ENCODE data around the gene ABCC4.
A peak's percentile ranks its signal among the peaks of the same experiment; 100 is the strongest.

ABCC4 gene

GRCh38 chr13:95226050-95226449 is 75.2 kb downstream of the ABCC4 start:
- Histone ChIP-seq H3K9ac (ENCODE audit: low read length) (peak overlapping the region; percentile 53; the same call in 1 of the 2 replicates), H3K36me3 (replicated peaks; ENCODE audit: low read depth, low read length) (no peaks in the 10 kb centered on the region), H3K79me2 (ENCODE audit: low read length) (peaks cover 4% of the 10 kb centered on the region; the same call in 1 of the 2 replicates), H3K4me2 (ENCODE audit: low read length) (peak overlapping the region; percentile 82), H3K4me3 (ENCODE audit: low read length) (no peak overlapping the region), H3K9me3 (ENCODE audit: insufficient read depth, low read length) (no peaks in the 10 kb centered on the region), H4K20me1 (ENCODE audit: insufficient read depth, low read length) (no peaks in the 10 kb centered on the region), H3K27me3 (ENCODE audit: low read depth, low read length) (no peaks in the 10 kb centered on the region), H2AFZ (ENCODE audit: low read depth, low read length) (no peak overlapping the region), H3K4me1 (ENCODE audit: low read length) (peaks cover 31% of the 10 kb centered on the region), H3K27ac (ENCODE audit: low read length) (peak overlapping the region; percentile 92)
- TF ChIP-seq CTCF (IDR thresholded peaks at IDR 0.05; ENCODE audit: low read depth, low read length), result no peak
- no peak for TF ChIP-seq EZH2phosphoT487 (IDR thresholded peaks at IDR 0.05; ENCODE audit: low read depth)

DNA sequence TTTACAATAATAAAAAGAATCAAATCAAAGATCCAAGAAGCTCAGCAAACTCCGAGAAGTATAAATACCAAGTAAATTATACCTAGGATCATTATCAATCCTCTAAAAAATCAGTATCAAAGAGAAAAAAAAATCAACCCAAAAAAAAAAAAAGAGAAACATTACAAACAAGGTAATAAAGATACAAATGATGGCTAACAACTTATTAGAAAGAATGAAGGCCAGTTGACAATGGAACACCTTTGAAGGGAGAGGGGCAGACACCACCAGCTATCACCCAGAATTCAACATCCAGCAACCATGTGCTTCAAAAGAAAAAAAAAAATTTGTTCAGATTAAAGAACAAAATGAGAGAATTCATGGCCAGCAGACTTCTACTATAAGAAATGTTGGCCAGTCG is 77.2 kb downstream of the ABCC4 start:
- H3K79me2 ChIP-seq (ENCODE audit: low read length), result peaks cover 4% of the 10 kb centered on the region; the same call in 1 of the 2 replicates
- no peak overlapping the region for H3K27ac ChIP-seq (ENCODE audit: low read length)
- H3K4me1 ChIP-seq (ENCODE audit: low read length), result peaks cover 31% of the 10 kb centered on the region
- H3K27me3 ChIP-seq (ENCODE audit: low read depth, low read length), result no peaks in the 10 kb centered on the region
- H4K20me1 ChIP-seq (ENCODE audit: insufficient read depth, low read length), result no peaks in the 10 kb centered on the region
- H3K4me3 ChIP-seq (ENCODE audit: low read length), result no peak overlapping the region
- no peak overlapping the region for H3K9ac ChIP-seq (ENCODE audit: low read length)
- no peaks in the 10 kb centered on the region for H3K9me3 ChIP-seq (ENCODE audit: insufficient read depth, low read length)
- H3K4me2 ChIP-seq (ENCODE audit: low read length), result no peak overlapping the region
- no peak for TF ChIP-seq EZH2phosphoT487 (IDR thresholded peaks at IDR 0.05; ENCODE audit: low read depth)
- TF ChIP-seq CTCF (IDR thresholded peaks at IDR 0.05; ENCODE audit: low read depth, low read length), result no peak
- H3K36me3 ChIP-seq (replicated peaks; ENCODE audit: low read depth, low read length), result no peaks in the 10 kb centered on the region
- no peak overlapping the region for H2AFZ ChIP-seq (ENCODE audit: low read depth, low read length)

- Histone ChIP-seq H3K9ac (ENCODE audit: low read length) (no peak overlapping the region), H3K4me3 (ENCODE audit: low read length) (no peak overlapping the region), H3K27me3 (ENCODE audit: low read depth, low read length) (no peaks in the 10 kb centered on the region), H3K79me2 (ENCODE audit: low read length) (no peaks in the 10 kb centered on the region), H3K27ac (ENCODE audit: low read length) (no peak overlapping the region), H3K4me2 (ENCODE audit: low read length) (no peak overlapping the region), H3K36me3 (replicated peaks; ENCODE audit: low read depth, low read length) (no peaks in the 10 kb centered on the region), H2AFZ (ENCODE audit: low read depth, low read length) (no peak overlapping the region), H4K20me1 (ENCODE audit: insufficient read depth, low read length) (no peaks in the 10 kb centered on the region), H3K4me1 (ENCODE audit: low read length) (peaks cover 26% of the 10 kb centered on the region), H3K9me3 (ENCODE audit: insufficient read depth, low read length) (no peaks in the 10 kb centered on the region)
- TF ChIP-seq EZH2phosphoT487 (IDR thresholded peaks at IDR 0.05; ENCODE audit: low read depth), result no peak
- TF ChIP-seq CTCF (IDR thresholded peaks at IDR 0.05; ENCODE audit: low read depth, low read length), result no peak
Observed at GRCh38 chr13:95222733-95223018, 78.6 kb downstream of the ABCC4 start.

DNA sequence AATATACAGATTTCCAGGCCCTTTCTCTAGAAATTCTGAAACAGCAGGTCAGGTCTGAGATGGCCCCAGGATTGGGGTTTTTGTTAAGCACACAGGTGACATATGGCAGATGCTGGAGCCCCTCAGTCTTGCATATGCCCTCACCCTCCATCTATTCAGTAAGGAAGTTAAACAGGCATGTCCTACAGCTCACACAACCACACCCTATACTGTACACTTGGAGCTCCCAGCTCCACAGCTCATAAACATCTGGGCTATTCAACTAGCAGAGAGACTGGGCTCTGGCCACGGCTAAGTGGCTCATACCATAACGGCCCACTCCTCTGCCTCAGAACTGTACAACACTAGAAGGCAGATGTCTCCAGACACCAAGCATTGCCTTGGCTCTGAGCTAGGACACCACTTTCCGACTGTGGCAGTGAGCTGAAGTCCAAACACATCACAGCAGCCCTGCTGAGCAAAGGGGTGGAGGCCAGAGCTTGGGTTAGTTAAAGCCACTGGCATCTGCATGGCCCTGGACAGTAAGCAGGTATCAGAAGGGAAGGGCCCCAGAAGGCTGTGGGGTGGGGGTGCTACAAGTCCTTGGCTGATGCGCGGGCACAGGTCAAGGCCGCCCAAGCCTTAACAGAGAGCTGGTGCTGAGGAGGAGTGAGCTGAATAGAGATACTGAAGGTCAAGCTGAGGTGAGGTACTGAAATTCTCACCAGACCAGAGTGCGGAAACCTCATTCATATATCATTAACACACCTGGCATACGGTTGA is 79.1 kb downstream of the ABCC4 start:
- Histone ChIP-seq H4K20me1 (ENCODE audit: insufficient read depth, low read length) (no peaks in the 10 kb centered on the region), H3K36me3 (replicated peaks; ENCODE audit: low read depth, low read length) (no peaks in the 10 kb centered on the region), H2AFZ (ENCODE audit: low read depth, low read length) (no peak overlapping the region), H3K4me3 (ENCODE audit: low read length) (no peak overlapping the region), H3K79me2 (ENCODE audit: low read length) (no peaks in the 10 kb centered on the region), H3K9ac (ENCODE audit: low read length) (no peak overlapping the region), H3K9me3 (ENCODE audit: insufficient read depth, low read length) (no peaks in the 10 kb centered on the region), H3K4me1 (ENCODE audit: low read length) (peaks cover 21% of the 10 kb centered on the region), H3K27ac (ENCODE audit: low read length) (no peak overlapping the region), H3K27me3 (ENCODE audit: low read depth, low read length) (no peaks in the 10 kb centered on the region), H3K4me2 (ENCODE audit: low read length) (no peak overlapping the region)
- TF ChIP-seq CTCF (IDR thresholded peaks at IDR 0.05; ENCODE audit: low read depth, low read length) (no peak), EZH2phosphoT487 (IDR thresholded peaks at IDR 0.05; ENCODE audit: low read depth) (no peak)
